HG02763 (cell line): ENCODE measurements around the gene NFKBIB.
"Not testable (repeated sequence)": the region's sequence is repeated elsewhere in the genome, so short reads cannot be mapped to it uniquely, and the experiment has no call there.

Experiments used
- ATAC-seq: cut with Tn5 transposase; IDR thresholded peaks from one replicate; pipeline ENCODE4 v1.9.1; 2021; ENCODE audit warnings: mild to moderate bottlenecking, moderate library complexity; ENCODE audit not compliant: unreplicated experiment

NFKBIB gene

GRCh38 chr19:38873400-38873799 lies 26.4 kb upstream of the NFKBIB start:
- ATAC-seq: not testable (repeated sequence)

- no peak for ATAC-seq
Measured at GRCh38 chr19:38875656-38876395, 23.9 kb upstream of the NFKBIB start.

- ATAC-seq: peak; percentile 57
Measured at GRCh38 chr19:38877781-38878574, 21.8 kb upstream of the NFKBIB start, which contains the start of gene RINL. RINL (minus strand) TSS chr19:38878275; CDS start chr19:38876742, 1,533 bp downstream.

GRCh38 chr19:38878575-38879399 lies 21.0 kb upstream of the NFKBIB start:
- ATAC-seq: no peak

GRCh38 chr19:38879400-38879751 lies 20.4 kb upstream of the NFKBIB start:
- no peak for ATAC-seq

GRCh38 chr19:38880076-38880881 lies 19.5 kb upstream of the NFKBIB start:
- no peak for ATAC-seq

GRCh38 chr19:38880882-38881609 lies 18.7 kb upstream of the NFKBIB start:
- ATAC-seq: no peak

GRCh38 chr19:38883286-38883685 lies 16.5 kb upstream of the NFKBIB start:
- ATAC-seq: no peak

GRCh38 chr19:38884691-38885090 lies 15.1 kb upstream of the NFKBIB start:
- ATAC-seq: not testable (repeated sequence)

- no peak for ATAC-seq
Measured at GRCh38 chr19:38888876-38889275, 10.9 kb upstream of the NFKBIB start.

GRCh38 chr19:38889803-38890202 lies 10.0 kb upstream of the NFKBIB start:
- no peak for ATAC-seq

- no peak for ATAC-seq
Measured at GRCh38 chr19:38890686-38891085, 9.1 kb upstream of the NFKBIB start.

- no peak for ATAC-seq
Measured at GRCh38 chr19:38891771-38892170, 8.0 kb upstream of the NFKBIB start.

- ATAC-seq: no peak
Measured at GRCh38 chr19:38892841-38893240, 6.9 kb upstream of the NFKBIB start.

- no peak for ATAC-seq
Measured at GRCh38 chr19:38893341-38893771, 6.4 kb upstream of the NFKBIB start.

GRCh38 chr19:38894968-38895367 lies 4.8 kb upstream of the NFKBIB start:
- ATAC-seq: no peak

GRCh38 chr19:38898788-38899446 lies 852 bp upstream of the NFKBIB start:
- no peak for ATAC-seq

GRCh38 chr19:38900202-38900629 lies 447 bp downstream of the NFKBIB start:
- no peak for ATAC-seq

- ATAC-seq: no peak
Measured at GRCh38 chr19:38900743-38901190, 998 bp downstream of the NFKBIB start.
